NOMO-1 treated with DMSO at 0.1 percent for 48 hours (cell line): ENCODE measurements around the gene PRAC2.

ENCODE experiments used
- DNase-seq: peaks from one replicate; lab custom pipeline; 2025; ENCODE audit not compliant: unreplicated experiment; lab: John Stamatoyannopoulos, UW

PRAC2 gene

DNA sequence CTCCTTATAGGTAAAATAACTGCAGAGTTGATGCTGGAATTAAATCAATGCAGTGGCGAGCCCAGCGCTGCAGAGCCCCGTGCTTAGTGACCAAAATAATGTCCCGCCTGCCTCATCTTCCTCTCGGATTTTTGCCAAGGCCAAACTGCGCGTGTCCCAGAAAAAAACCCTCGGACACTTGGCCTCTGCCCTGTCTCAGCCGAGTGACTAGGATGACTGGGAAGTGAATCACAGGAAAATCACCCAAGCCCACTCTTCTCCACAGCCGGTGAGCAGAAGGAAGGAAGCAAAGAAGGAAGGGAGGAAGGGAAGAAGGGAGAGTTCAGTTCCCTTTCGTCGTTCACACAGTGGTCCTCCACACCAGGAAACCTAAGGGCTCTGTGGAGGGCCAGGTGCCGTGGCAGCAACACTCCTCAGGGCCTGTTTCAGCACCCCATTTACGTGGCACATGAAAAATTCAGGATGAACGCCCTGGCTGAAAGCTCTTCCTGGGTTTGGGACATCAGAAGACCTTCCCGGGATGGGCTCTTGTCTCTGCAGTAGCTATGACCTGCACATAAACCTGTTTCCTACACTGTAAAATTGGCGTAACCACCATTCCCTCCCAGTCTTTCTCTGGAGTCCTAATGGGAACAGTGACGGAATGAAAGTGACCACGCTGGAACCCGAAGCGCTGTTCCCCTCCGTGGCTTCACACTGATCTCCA is 31.0 kb downstream of the PRAC2 start:
- DNase-seq: no peak

DNA sequence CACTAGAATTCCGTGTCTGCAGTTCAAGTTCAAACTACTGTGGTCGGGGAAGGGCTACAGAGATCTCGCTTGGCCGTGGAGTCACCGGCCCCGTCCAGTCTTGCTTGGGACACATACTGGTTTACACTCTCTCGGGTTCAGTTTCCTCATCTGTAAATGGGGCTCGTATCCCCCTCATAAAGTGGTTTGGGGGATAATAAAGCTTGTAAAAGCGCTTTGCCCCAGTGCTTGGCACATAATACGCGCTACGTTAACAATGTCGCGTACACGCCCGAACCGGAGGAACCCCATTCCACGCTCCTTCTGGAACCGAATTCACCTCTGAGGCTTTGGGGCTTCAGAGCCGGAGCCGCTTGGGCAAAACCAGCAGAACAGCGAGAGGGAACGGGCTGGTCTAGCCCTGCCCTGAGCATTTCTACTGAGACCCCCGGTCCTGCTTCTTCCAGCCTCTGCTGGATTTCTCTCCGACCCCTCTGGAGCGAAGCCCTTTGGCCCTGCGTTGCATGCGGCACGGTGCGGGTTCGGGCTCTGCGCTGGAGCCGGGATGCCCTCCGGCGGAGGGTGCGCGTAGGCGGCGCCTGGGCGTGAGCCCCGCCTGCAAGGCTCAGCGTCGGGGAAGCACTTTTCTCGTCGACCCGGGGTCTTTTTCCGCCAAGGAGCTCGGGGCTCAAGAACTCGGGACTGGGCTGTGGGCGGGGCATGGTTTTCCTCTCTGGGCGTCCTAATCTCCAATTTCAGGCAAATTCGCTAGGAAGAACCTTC is 31.7 kb downstream of the PRAC2 start:
- DNase-seq: no peak

- peak; percentile 26 for DNase-seq
Measured at GRCh38 chr17:48755356-48755755, 32.4 kb downstream of the PRAC2 start.

GRCh38 chr17:48756830-48757251 is 33.9 kb downstream of the PRAC2 start:
- DNase-seq: peak; percentile 5

DNA sequence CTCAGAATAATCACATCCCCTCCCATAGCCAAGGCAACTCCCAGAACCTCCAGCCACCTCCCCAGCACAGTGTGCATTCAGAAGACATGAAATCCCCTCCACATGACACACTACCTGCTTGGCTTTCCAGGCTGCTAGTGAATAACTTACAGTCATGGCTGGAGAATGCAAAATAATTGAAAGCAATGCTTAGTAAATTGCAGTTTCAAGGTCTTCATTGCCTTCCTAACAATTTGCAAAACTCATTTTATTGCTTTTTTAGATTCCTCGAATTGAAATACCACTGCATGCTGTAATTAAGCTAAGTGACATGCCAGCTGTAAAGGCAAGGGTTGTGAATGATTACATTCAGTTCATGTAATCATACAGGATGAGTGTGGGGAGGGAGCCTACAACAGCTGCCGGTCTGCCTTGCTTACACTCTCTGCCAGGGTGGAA is 34.6 kb downstream of the PRAC2 start:
- no peak for DNase-seq

- no peak for DNase-seq
Measured at GRCh38 chr17:48759288-48759687, 36.3 kb downstream of the PRAC2 start.

DNA sequence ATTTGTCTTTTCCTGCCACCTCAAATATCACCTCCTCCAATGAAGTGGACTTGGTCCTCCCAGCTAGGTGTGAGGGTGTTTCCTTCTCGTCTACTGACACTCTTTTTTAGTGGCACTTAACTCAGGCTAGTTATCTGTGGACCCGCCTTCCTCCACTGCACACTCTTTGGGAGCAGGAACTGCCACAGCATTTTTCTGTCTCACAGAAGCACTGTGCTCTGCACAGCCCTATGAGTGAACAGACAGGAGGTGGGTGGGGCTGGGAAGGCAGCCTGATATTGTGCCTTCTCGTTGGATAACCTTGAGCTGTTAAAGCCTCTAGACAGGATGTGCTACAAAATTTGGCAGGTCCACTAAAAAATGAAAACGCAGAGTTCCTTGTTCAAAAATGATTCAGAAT is 37.4 kb downstream of the PRAC2 start:
- no peak for DNase-seq

GRCh38 chr17:48761114-48761513 is 38.1 kb downstream of the PRAC2 start:
- no peak for DNase-seq

DNA sequence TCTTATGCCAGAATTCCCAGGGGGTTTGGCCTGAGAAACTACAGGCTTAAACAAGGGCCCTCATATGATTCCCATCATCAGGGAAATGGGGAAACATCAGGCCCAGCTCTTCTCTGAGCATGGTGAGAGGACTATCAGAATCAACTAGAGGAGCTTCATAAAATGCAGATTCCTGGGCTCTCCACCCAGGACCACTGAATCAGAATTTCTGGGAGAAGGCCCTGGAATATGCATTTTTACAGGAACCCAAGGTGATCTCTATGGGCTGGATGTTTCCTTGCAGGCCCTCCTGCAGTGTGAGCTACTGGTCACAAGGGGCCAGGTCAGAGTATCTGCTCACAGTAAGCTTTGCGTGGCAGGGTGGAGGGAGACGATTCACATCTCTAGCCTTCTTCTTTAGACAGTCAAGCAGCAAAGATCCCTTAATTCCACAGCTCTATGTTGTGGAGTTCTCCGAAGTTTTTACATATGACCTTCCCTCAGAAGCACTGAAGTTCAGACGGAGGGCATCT is 44.3 kb downstream of the PRAC2 start:
- no peak for DNase-seq

DNA sequence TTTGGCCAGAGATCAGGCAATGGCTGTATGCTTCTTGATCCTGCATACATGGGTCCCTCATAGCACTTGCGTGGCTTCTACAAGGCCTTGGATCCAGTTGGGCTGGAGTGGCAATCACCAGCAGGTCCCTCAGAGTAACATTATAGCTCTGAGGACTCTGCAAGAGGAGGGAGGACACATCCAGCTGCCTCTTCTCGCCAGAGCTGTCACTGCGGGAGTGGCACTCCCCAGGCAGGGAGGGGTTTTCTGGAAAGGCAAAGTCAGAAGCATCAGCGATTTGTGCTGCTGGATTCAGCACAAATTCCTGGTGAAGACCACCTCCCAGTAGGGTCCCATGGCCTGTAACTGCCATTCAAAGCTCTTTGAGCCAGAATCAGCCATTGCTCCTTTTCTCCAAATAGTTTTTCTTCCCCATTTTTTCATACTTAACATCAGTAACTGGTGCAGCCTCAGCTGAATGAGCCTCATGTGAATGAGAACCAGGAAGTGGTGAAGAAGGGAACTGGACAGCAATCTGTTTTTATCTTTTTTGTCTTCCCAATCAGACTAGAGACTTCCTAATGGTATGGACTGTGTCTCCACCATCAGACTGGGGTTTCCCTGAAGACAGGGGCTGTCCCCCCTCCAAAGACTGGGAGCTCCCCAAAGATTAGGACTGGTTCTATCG is 46.2 kb downstream of the PRAC2 start:
- DNase-seq: peak; percentile 63

DNA sequence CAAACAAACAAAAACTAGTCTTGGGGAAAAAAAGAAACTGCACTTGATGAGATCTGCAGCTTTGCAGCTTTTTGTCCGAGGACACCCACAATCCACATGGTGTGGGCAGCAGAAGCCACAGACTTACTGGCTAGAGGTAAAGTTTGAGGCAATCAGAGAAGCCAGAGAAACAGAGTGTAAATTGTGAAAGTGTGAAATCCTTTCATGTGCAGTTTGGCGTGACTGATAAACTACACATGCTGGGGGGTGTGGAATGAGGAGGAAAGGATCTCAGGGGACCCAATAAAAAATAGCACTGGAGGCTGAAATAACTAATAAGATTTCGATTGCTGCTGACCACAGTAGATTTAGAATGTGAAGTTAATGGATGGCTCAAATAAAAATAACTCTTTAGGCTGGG is 48.0 kb downstream of the PRAC2 start:
- DNase-seq: no peak

GRCh38 chr17:48773245-48773644 is 50.3 kb downstream of the PRAC2 start:
- DNase-seq: no peak
